GM19240 (cell line): ENCODE data around the gene GGA3.
"Not testable (repeated sequence)": the region's sequence is repeated elsewhere in the genome, so short reads cannot be mapped to it uniquely, and the experiment has no call there.

Experiments used
- DNase-seq: peaks from one replicate; pipeline ENCODE4 v3.0.0; 2011; ENCODE audit warnings: low spot score; ENCODE audit not compliant: insufficient read length

Gene GGA3

GRCh38 chr17:75218131-75218530, 43.3 kb downstream of the GGA3 start:
- DNase-seq, result no peak

DNA sequence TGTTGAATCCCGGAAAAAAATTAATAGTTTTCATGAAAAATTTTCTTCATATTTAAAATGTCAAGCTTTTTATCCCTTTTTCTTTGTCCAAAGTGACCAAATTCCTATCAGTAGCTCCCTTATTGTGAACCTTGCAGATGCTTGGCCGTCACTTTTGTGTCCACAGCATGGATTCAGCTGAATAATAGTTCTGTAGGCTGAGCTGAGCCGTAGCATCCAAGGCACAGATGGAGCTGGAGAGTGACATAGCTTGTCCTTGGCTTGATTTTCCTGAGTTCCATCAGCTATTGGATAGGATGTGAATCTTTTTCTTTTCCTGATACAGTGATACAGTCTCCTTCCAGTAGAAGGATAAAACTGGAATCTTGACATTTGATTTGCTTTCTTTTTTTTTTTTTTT, 52.3 kb downstream of the GGA3 start:
- no peak for DNase-seq

GRCh38 chr17:75208161-75208560, 53.2 kb downstream of the GGA3 start:
- no peak for DNase-seq

- DNase-seq, result no peak
Observed at GRCh38 chr17:75207760-75208159, 53.6 kb downstream of the GGA3 start.

GRCh38 chr17:75207050-75207407, 54.4 kb downstream of the GGA3 start:
- DNase-seq, result not testable (repeated sequence)

DNA sequence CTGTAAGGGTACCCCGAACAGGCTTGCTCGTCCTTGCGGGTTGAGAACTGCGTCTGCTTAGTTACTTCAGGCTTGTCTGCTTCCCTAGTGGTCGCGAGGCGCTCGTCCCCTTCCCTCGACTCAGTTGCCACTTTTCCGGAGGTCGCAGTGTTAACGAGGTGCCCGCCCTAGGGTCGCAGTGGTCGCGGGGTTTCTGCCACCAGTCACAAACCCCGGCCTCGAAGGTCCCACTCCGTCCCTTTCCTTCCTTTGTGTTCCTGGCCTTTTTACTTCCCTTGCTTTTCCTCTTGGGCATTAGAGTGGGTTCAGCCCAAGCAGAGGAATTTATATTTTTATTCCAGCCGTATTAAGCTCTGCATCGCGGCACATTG, 55.6 kb downstream of the GGA3 start:
- no peak for DNase-seq

- peak; percentile 95 for DNase-seq
Observed at GRCh38 chr17:75205037-75205792, 56.2 kb downstream of the GGA3 start, which contains the start of gene NUP85. TSS of gene NUP85 (plus strand) at chr17:75205679. CDS start at chr17:75205762, 83 bp downstream.

- DNase-seq, result no peak
Observed at GRCh38 chr17:75199886-75200618, 61.4 kb downstream of the GGA3 start.

- no peak for DNase-seq
Observed at GRCh38 chr17:75194879-75195278, 66.5 kb downstream of the GGA3 start.

DNA sequence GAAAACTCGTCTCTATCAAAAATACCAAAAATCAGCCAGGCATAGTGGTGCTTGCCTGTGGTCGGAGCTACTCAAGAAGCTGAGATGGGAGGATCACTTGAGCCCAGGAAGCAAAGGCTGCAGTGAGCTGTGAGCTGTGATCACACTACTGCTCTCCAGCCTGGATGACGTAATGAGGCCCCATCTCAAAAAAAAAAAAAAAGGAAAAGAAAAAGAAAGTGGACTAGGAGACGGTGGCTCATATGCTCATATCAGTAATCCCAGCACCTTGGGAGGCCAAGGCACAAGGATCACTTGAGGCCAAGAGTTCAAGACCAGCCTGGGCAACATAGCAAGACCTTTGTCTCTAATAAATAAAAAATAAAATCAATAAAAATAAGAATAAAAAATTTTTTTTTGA, 69.8 kb downstream of the GGA3 start:
- no peak for DNase-seq

GRCh38 chr17:75188614-75189013, 72.8 kb downstream of the GGA3 start:
- no peak for DNase-seq
